Muscle of leg (tissue), 11 donors: Measurements from ENCODE around the gene GID8. TPM values are rescaled to one million over a fixed set of nuclear protein-coding genes. Genes with fewer than 3 reads are reported as not detected.

Source experiments
- DNase-seq: peaks from one replicate; pipeline ENCODE4 v3.0.0; 2013
- H3K27ac ChIP-seq: one replicate; pipeline ENCODE4 v1.5.1; 2013; ENCODE audit warnings: mild to moderate bottlenecking, low read length, control low read depth
- H3K27me3 ChIP-seq: one replicate; pipeline ENCODE4 v1.6.1; 2013; ENCODE audit warnings: low read length; ENCODE audit not compliant: control insufficient read depth, insufficient read depth
- H3K36me3 ChIP-seq: one replicate; pipeline ENCODE4 v1.6.1; 2013; ENCODE audit warnings: low read length; ENCODE audit not compliant: control insufficient read depth, insufficient read depth
- H3K4me1 ChIP-seq: one replicate; pipeline ENCODE4 v1.6.1; 2013; ENCODE audit warnings: low read length; ENCODE audit not compliant: control insufficient read depth, insufficient read depth
- H3K4me3 ChIP-seq: one replicate; pipeline ENCODE4 v1.5.1; 2013; ENCODE audit warnings: low read length, control low read depth
- H3K9me3 ChIP-seq: replicated peaks from 2 replicates; pipeline ENCODE4 v1.6.1; 2013; ENCODE audit warnings: low read depth, low read length; ENCODE audit not compliant: control insufficient read depth
- WGBS: methylation state at CpG from one replicate; pipeline ENCODE4 v1.1.5; 2013; ENCODE audit warnings: missing lambda C conversion rate; ENCODE audit not compliant: insufficient coverage; 5-methylcytosine and 5-hydroxymethylcytosine counted together
- polyA plus RNA-seq, 8 donors: library from polyadenylated mRNA; unstranded; fragments of 120-200 nt; gene quantifications; one replicate each; pipeline versions ENCODE4 v1.2.1 to v1.2.3, GENCODE V29; 2013; ENCODE audit warnings: inconsistent platforms in 1 of 8, low replicate concordance in 1 of 8; ENCODE audit not compliant: insufficient read length in 8 of 8, insufficient read depth in 1 of 8
- total RNA-seq: library from RNA; stranded (reverse); fragments of 120-200 nt; gene quantifications from one replicate; pipeline ENCODE4 v1.2.4, GENCODE V29; 2013

GID8 gene
- total and polyA plus RNA-seq, 9 donors = 22.0 to 38.7 (median 30.8) TPM

GRCh38 chr20:62968378-62969178 is 30.6 kb downstream of the GID8 start:
- no peak overlapping the region for H3K4me3 ChIP-seq
- H3K9me3 ChIP-seq = no peaks in the 10 kb centered on the region
- WGBS = 66% methylated on average over 9 of the region's 21 CpGs
- peaks cover 14% of the 10 kb centered on the region for H3K4me1 ChIP-seq
- no peak for DNase-seq
- peaks cover 41% of the 10 kb centered on the region for H3K27me3 ChIP-seq
- no peaks in the 10 kb centered on the region for H3K36me3 ChIP-seq
- H3K27ac ChIP-seq = no peak overlapping the region

GRCh38 chr20:62969179-62969760 is 31.3 kb downstream of the GID8 start:
- Histone ChIP-seq H3K4me1 (peaks cover 14% of the 10 kb centered on the region), H3K4me3 (no peak overlapping the region), H3K27ac (no peak overlapping the region), H3K9me3 (no peaks in the 10 kb centered on the region), H3K36me3 (no peaks in the 10 kb centered on the region), H3K27me3 (peaks cover 48% of the 10 kb centered on the region)
- WGBS = 69% methylated on average over 14 of the region's 16 CpGs
- no peak for DNase-seq

DNA sequence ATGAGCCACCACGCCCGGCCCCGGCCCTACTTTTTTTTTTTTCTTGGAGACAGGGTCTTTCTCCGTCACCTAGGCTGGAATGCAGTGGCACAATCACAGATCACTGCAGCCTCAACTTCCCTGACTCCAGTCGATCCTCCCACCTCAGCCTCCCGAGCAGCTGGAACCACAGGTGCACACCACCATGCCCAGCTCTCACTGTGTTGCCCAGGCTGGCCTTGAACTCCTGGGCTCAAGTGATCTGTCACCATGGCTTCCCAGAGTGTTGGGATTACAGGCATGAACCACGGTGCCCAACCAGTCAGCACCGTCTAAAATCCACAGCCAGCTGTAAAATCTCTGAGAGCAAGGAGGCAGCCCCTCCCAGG is 32.0 kb downstream of the GID8 start:
- peaks cover 13% of the 10 kb centered on the region for H3K4me1 ChIP-seq
- no peak overlapping the region for H3K27ac ChIP-seq
- no peaks in the 10 kb centered on the region for H3K36me3 ChIP-seq
- 78% methylated on average over 8 of the region's 8 CpGs for whole genome bisulfite sequencing
- no peak for DNase-seq
- H3K4me3 ChIP-seq = no peak overlapping the region
- no peaks in the 10 kb centered on the region for H3K9me3 ChIP-seq
- peaks cover 54% of the 10 kb centered on the region for H3K27me3 ChIP-seq

GRCh38 chr20:62970307-62971210 is 32.6 kb downstream of the GID8 start:
- WGBS = 43% methylated on average over 28 of the region's 33 CpGs
- H3K9me3 ChIP-seq = no peaks in the 10 kb centered on the region
- H3K4me3 ChIP-seq = no peak overlapping the region
- no peak overlapping the region for H3K27ac ChIP-seq
- peaks cover 10% of the 10 kb centered on the region for H3K4me1 ChIP-seq
- no peak for DNase-seq
- peaks cover 61% of the 10 kb centered on the region for H3K27me3 ChIP-seq
- H3K36me3 ChIP-seq = no peaks in the 10 kb centered on the region

DNA sequence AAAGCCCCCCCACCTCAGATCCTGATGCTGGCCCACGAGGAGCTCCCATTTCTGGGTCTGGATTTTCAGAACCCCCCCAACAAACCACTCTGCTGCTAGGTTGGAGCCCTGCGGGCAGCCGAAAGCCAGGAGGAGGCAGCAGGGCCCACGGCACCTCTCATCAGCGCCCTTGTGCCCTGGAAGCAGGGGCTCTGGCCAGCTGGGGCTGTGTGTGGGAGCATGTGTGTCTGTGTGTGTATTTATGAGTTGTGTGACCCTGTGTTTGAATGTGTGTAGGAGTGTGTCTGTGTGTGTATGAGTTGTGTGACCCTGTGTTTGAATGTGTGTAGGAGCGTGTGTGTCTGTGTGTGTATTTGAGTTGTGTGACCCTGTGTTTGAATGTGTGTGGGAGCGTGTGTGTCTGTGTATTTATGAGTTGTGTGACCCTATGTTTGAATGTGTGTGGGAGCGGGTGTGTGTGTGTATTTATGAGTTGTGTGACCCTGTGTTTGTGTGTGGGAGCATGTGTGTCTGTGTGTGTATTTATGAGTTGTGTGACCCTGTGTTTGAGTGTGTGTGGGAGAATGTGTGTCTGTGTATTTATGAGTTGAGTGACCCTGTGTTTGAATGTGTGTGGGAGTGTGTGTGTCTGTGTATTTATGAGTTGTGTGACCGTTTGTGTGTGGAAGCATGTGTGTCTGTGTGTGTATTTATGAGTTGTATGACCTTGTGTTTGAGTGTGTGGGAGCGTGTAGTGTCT is 33.4 kb downstream of the GID8 start:
- no peak for DNase-seq
- H3K9me3 ChIP-seq = no peaks in the 10 kb centered on the region
- peaks cover 10% of the 10 kb centered on the region for H3K4me1 ChIP-seq
- H3K36me3 ChIP-seq = no peaks in the 10 kb centered on the region
- H3K27ac ChIP-seq = no peak overlapping the region
- H3K27me3 ChIP-seq = peaks cover 69% of the 10 kb centered on the region
- 76% methylated on average over 8 of the region's 10 CpGs for WGBS
- no peak overlapping the region for H3K4me3 ChIP-seq

DNA sequence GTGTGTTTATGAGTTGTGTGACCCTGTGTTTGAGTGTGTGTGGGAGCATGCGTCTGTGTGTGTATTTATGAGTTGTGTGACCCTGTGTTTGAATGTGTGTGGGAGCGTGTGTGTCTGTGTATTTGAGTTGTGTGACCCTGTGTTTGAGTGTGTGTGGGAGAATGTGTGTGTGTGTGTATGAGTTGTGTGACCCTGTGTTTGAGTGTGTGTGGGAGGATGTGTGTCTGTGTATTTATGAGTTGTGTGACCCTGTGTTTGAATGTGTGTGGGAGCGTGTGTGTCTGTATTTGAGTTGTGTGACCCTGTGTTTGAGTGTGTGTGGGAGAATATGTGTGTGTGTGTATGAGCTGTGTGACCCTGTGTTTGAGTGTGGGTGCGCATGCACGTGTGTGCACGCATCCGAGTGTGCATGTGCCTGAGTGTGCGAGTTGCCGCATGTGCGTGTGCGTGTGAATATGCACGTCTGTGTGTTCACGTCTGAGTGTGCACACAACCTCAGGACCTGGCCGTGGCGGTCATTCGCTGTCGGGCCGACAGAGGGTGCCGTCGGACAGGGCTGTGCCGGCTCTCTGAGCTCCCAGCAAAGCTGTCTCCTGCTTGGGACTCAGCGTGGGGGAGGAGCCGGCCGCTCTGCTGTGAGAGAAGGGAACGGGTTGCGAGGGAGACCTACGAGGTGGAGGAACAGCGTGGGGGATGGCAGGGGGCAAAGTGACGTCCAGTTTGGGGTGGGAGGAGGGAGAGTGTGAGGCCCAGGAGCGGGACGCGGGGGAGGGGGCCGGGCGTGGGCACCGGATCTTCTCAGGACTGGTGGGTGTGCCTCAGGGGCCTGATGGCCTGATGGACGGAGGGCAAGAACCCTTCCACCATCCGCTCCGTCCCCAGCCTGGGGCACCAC is 34.2 kb downstream of the GID8 start:
- H3K27me3 ChIP-seq = peaks cover 74% of the 10 kb centered on the region
- no peaks in the 10 kb centered on the region for H3K9me3 ChIP-seq
- H3K4me1 ChIP-seq = peaks cover 10% of the 10 kb centered on the region
- H3K27ac ChIP-seq = no peak overlapping the region
- no peak overlapping the region for H3K4me3 ChIP-seq
- H3K36me3 ChIP-seq = no peaks in the 10 kb centered on the region
- DNase-seq = peak; percentile 87
- WGBS = 4% methylated on average over 37 of the region's 38 CpGs

DNA sequence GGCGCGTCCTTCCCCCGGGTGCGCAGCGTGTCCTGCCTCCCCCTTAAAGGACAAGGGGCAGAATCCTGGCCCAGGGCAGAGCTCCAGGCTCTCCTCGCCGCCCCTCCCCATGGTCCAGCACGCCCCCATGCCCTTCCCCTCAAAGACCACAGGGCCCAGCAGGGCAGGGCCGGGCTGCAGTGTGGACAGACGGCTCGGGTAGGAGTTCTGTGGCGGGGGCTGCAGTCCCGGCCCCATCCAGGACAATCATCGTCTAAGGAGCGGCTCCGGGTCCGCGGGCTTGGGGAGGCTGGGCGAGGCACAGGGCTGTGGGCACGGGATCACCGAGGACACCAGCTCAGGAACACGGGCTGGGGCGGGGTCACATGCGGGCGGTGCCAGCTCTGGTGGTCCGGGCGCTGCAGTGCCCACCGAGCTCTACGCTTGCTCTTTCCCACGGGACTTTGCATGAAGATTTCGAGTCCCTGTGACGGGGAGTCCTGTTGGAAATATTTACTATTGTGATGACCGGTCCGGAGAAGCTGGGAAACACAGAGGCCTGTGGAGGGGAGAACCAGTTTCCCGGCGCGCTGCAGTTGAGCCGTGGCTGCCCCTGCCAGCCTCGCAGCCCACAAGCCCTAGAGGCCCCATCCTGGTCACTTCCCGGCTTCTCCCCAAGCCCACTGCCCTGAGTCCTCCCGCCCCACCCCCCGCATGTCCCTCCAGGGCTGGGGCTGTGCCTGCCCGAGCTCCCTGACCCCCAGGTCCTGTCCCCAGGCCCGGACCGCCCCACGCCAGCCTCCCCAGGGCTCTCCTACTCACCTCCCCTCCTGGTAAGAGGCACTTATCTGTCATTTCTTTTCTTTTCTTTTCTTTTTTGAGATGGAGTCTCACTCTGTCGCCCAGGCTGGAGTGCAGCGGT is 35.1 kb downstream of the GID8 start:
- no peak overlapping the region for H3K4me3 ChIP-seq
- peaks cover 81% of the 10 kb centered on the region for H3K27me3 ChIP-seq
- no peak for DNase-seq
- peaks cover 12% of the 10 kb centered on the region for H3K4me1 ChIP-seq
- no peaks in the 10 kb centered on the region for H3K36me3 ChIP-seq
- WGBS = 11% methylated on average over 45 of the region's 48 CpGs
- H3K27ac ChIP-seq = no peak overlapping the region
- no peaks in the 10 kb centered on the region for H3K9me3 ChIP-seq

- no peak overlapping the region for H3K4me3 ChIP-seq
- no peak overlapping the region for H3K27ac ChIP-seq
- no peak for DNase-seq
- no peaks in the 10 kb centered on the region for H3K36me3 ChIP-seq
- H3K4me1 ChIP-seq = peaks cover 24% of the 10 kb centered on the region
- WGBS = 42% methylated on average over 10 of the region's 10 CpGs
- no peaks in the 10 kb centered on the region for H3K9me3 ChIP-seq
- peaks cover 89% of the 10 kb centered on the region for H3K27me3 ChIP-seq
Observed at GRCh38 chr20:62975251-62975760, 37.4 kb downstream of the GID8 start.
